Uterus (tissue), 2 donors: ENCODE measurements around the gene UACA.

Experiments
- POLR2A ChIP-seq, 2 donors: fragments of 450-650 bp; IDR thresholded peaks; one replicate each; pipeline ENCODE4 v1.6.1; 2016; ENCODE audit warnings: antibody characterized with exemption in 2 of 2, mild to moderate bottlenecking in 1 of 2, moderate library complexity in 1 of 2
- TF ChIP-seq, protein P1 (sequence below), 4 experiments: fragments of 200-600 bp in 2 of 4; fragments of 450-650 bp in 2 of 4; sonication (generic) in 2 of 4; IDR thresholded peaks; one replicate each; pipeline ENCODE4 v1.5.1; 2016 to 2019; ENCODE audit warnings: antibody characterized with exemption in 4 of 4, mild to moderate bottlenecking in 2 of 4, moderate library complexity in 1 of 4

DNA sequence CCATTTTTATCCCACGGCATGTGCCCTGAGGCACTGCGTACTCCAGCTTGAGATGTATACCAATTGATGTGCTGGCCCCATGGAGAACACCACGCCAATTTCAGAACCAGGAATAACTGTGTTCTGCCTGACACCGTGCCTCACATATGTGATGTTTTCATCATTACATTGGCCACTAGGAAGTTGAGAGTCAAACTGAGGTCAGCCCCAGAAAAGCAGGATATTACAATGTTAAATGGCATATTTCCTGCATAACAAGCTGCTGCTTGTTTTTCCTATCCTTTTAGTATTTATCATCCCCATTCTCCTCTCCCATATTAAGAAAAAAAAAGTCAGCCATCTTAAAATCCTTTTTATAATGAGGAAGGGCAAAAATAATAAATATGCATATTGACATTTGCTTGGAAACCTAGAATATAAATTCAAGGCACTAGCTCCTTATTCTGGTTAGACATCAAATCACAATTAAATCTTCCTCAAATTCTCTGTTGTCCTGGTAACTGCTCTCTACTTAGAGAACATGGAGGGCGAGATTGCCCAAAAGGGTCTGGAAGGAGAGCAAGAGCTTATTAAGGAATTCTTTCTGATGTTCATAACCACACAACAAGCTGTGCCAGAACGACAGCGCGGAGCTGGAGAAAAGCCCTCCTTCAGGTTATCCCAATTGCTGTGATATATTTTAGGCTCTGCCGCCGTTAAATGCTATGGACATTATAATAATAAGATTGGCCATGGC, 112.6 kb downstream of the UACA start:
- TF ChIP-seq, protein P1, sequence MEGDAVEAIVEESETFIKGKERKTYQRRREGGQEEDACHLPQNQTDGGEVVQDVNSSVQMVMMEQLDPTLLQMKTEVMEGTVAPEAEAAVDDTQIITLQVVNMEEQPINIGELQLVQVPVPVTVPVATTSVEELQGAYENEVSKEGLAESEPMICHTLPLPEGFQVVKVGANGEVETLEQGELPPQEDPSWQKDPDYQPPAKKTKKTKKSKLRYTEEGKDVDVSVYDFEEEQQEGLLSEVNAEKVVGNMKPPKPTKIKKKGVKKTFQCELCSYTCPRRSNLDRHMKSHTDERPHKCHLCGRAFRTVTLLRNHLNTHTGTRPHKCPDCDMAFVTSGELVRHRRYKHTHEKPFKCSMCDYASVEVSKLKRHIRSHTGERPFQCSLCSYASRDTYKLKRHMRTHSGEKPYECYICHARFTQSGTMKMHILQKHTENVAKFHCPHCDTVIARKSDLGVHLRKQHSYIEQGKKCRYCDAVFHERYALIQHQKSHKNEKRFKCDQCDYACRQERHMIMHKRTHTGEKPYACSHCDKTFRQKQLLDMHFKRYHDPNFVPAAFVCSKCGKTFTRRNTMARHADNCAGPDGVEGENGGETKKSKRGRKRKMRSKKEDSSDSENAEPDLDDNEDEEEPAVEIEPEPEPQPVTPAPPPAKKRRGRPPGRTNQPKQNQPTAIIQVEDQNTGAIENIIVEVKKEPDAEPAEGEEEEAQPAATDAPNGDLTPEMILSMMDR (IDR thresholded peaks at IDR 0.05) = no peak
- no peak for TF ChIP-seq POLR2A (IDR thresholded peaks at IDR 0.05)
